DND-41 (cell line): ENCODE measurements around the gene RAB6B.

Experiments
- ATAC-seq: fragments of 200-7000 bp; cut with Tn5 transposase; 3 replicates; pipeline ENCODE4 v1.9.1; 2021; ENCODE audit warnings: low read depth; ENCODE audit not compliant: insufficient read depth
- DNase-seq: peaks from one replicate; pipeline ENCODE4 v3.0.0-alpha.2; 2020
- H2AFZ ChIP-seq: 2 replicates; pipeline ENCODE4 v1.6.0; 2012; ENCODE audit warnings: low read depth, low read length
- H3K27ac ChIP-seq: 2 replicates; pipeline ENCODE4 v1.5.1; 2012; ENCODE audit warnings: low read length, inconsistent platforms
- H3K27me3 ChIP-seq: fragments of 200-600 bp; sonication (generic); 2 replicates; pipeline ENCODE4 v1.6.0; 2012; ENCODE audit warnings: low read length, mild to moderate bottlenecking, inconsistent platforms; ENCODE audit not compliant: insufficient read depth, poor library complexity
- H3K36me3 ChIP-seq: 2 replicates; pipeline ENCODE4 v1.5.1; 2012; ENCODE audit warnings: low read length, inconsistent platforms; ENCODE audit not compliant: insufficient read depth
- H3K4me1 ChIP-seq: 2 replicates; pipeline ENCODE4 v1.5.1; 2012; ENCODE audit warnings: mild to moderate bottlenecking, low read length; ENCODE audit not compliant: insufficient read depth
- H3K4me2 ChIP-seq: 2 replicates; pipeline ENCODE4 v1.6.0; 2012; ENCODE audit warnings: mild to moderate bottlenecking, moderate library complexity, low read length, inconsistent platforms; ENCODE audit not compliant: insufficient read depth
- H3K4me3 ChIP-seq, 2 experiments: fragments of 200-600 bp in 1 of 2; shearing (Covaris generic) in 1 of 2; 2 replicates each; pipeline ENCODE4 v1.5.1; 2012 to 2016; ENCODE audit warnings: inconsistent platforms in 2 of 2, low read length in 2 of 2, mild to moderate bottlenecking in 2 of 2, low read depth in 1 of 2, moderate library complexity in 1 of 2
- H3K79me2 ChIP-seq: 2 replicates; pipeline ENCODE4 v1.6.0; 2012; ENCODE audit warnings: low read length, inconsistent platforms; ENCODE audit not compliant: insufficient read depth
- H3K9ac ChIP-seq: 2 replicates; pipeline ENCODE4 v1.6.0; 2012; ENCODE audit warnings: low read depth, mild to moderate bottlenecking, inconsistent platforms, low read length, moderate library complexity
- H3K9me3 ChIP-seq: 2 replicates; pipeline ENCODE4 v1.5.1; 2012; ENCODE audit warnings: low read length, moderate library complexity, mild to moderate bottlenecking, inconsistent platforms; ENCODE audit not compliant: insufficient read depth, severe bottlenecking
- H4K20me1 ChIP-seq: 2 replicates; pipeline ENCODE4 v1.6.0; 2012; ENCODE audit warnings: low read length; ENCODE audit not compliant: insufficient read depth
- EZH2 ChIP-seq: IDR thresholded peaks from 3 replicates; pipeline ENCODE4 v1.6.1; 2012; ENCODE audit warnings: borderline replicate concordance, low read depth, mild to moderate bottlenecking, moderate library complexity, low read length, inconsistent platforms; ENCODE audit not compliant: severe bottlenecking
- TF ChIP-seq, protein P1 (sequence below): IDR thresholded peaks from 2 replicates; pipeline ENCODE4 v1.5.1; 2012; ENCODE audit warnings: borderline replicate concordance, low read length, moderate library complexity, mild to moderate bottlenecking; ENCODE audit not compliant: poor library complexity, severe bottlenecking; ENCODE audit errors: extremely low read depth

The RAB6B gene

DNA sequence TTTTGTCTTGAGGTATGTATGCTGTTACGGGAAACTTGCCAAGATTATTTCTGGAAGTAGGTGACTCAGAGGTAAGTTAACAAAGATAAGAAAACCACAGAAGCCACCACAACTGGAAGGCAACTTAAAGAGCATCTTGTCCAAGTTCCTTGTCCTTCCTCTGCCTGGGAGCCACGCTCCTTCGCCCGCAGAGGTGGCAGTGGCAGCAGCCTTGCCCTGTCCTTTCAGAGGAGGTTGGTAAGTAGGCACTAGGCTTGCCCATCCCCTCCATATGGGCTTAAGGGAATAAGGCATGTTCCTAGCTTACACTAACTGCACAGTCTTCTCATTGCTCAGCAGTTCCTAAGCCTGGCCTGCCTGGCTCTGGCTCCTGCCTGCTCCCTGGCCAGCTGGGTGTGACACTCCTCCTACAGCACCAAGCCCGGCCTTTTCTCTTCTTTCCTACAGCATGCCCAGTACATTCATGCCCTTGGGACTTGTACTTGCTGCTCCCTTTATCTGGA, 48.0 kb upstream of the RAB6B start:
- H3K4me1 ChIP-seq = peaks cover 18% of the 10 kb centered on the region
- no peaks in the 10 kb centered on the region for H3K36me3 ChIP-seq
- no peak overlapping the region for H3K4me2 ChIP-seq
- no peak overlapping the region for H3K27ac ChIP-seq
- H2AFZ ChIP-seq = no peak overlapping the region
- DNase-seq = peak; percentile 23
- peak; percentile 3; the same call in 2 of the 3 replicates for ATAC-seq
- H3K27me3 ChIP-seq = peaks cover 3% of the 10 kb centered on the region
- H3K9ac ChIP-seq = no peak overlapping the region
- no peaks in the 10 kb centered on the region for H3K79me2 ChIP-seq
- no peaks in the 10 kb centered on the region for H3K9me3 ChIP-seq
- H4K20me1 ChIP-seq = no peaks in the 10 kb centered on the region
- H3K4me3 ChIP-seq = no peak overlapping the region
- TF ChIP-seq EZH2 = no peak
- TF ChIP-seq, protein P1, sequence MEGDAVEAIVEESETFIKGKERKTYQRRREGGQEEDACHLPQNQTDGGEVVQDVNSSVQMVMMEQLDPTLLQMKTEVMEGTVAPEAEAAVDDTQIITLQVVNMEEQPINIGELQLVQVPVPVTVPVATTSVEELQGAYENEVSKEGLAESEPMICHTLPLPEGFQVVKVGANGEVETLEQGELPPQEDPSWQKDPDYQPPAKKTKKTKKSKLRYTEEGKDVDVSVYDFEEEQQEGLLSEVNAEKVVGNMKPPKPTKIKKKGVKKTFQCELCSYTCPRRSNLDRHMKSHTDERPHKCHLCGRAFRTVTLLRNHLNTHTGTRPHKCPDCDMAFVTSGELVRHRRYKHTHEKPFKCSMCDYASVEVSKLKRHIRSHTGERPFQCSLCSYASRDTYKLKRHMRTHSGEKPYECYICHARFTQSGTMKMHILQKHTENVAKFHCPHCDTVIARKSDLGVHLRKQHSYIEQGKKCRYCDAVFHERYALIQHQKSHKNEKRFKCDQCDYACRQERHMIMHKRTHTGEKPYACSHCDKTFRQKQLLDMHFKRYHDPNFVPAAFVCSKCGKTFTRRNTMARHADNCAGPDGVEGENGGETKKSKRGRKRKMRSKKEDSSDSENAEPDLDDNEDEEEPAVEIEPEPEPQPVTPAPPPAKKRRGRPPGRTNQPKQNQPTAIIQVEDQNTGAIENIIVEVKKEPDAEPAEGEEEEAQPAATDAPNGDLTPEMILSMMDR = no peak

DNA sequence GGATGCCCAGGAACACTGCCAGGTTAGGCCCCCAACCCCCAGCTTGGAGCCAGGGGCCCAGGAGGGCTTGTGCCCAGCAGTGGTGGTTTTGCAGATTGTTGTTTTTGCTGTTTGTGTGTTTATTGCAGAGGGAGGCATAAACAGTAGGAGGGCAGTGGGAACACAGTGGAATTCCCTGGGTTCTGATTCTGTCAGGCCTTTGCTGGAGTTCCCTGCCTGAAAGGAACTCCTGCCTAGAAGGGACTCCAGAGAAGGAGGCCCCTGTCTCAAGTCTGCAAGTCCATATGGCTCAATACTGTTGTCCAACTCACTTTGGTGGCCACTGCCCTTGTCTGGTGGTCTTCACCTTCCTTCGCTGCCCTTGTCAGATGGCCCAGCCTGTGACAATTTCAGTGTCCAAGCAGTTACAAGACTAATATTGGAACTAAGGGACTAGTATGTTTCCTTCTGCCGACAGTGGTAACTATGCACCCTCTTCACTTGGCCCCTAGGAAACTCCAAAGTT, 47.4 kb upstream of the RAB6B start:
- ATAC-seq (no peak), DNase-seq (no peak)
- peak overlapping the region in 1 of 2 experiments; percentile 28; a peak in 1 of 4 replicates for H3K4me3 ChIP-seq
- no peaks in the 10 kb centered on the region for H3K9me3 ChIP-seq
- H3K9ac ChIP-seq = 0 out of 2 replicates have a peak overlapping the region, but pooled peaks have one; percentile 13
- H4K20me1 ChIP-seq = no peaks in the 10 kb centered on the region
- peaks cover 18% of the 10 kb centered on the region for H3K4me1 ChIP-seq
- H3K4me2 ChIP-seq = peak overlapping the region; percentile 52
- H3K79me2 ChIP-seq = no peaks in the 10 kb centered on the region
- no peaks in the 10 kb centered on the region for H3K36me3 ChIP-seq
- H3K27ac ChIP-seq = peak overlapping the region; percentile 15
- H3K27me3 ChIP-seq = peaks cover 3% of the 10 kb centered on the region
- no peak for TF ChIP-seq EZH2
- TF ChIP-seq, protein P1 = no peak
- peak overlapping the region; percentile 23 for H2AFZ ChIP-seq

DNA sequence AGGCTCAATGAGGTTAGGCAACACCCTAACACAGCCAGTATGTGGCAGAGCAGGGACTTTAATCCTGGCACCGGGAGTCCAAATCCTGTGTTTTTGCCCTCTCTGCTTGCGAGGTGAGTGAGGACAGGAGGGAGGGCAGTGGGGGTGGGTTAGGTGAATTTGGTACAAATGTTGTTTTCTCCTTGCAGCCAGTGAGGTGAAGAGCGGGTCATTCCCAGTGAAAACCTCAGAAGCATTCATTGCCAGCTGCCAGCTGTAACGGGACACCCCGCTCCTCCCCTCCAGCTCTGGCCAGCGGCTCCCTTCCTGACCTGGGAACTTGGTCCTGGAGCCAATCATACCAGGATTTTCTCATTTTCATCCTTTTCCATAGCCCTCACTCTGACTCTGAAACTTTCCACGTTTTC, 45.7 kb upstream of the RAB6B start:
- Histone ChIP-seq H3K27me3 (peaks cover 3% of the 10 kb centered on the region), H3K4me2 (no peak overlapping the region), H2AFZ (no peak overlapping the region), H4K20me1 (no peaks in the 10 kb centered on the region), H3K27ac (no peak overlapping the region), H3K4me3 (no peak overlapping the region), H3K36me3 (no peaks in the 10 kb centered on the region), H3K9me3 (no peaks in the 10 kb centered on the region), H3K79me2 (no peaks in the 10 kb centered on the region), H3K9ac (no peak overlapping the region), H3K4me1 (peaks cover 18% of the 10 kb centered on the region)
- DNase-seq (no peak), ATAC-seq (no peak)
- no peak for TF ChIP-seq EZH2
- TF ChIP-seq, protein P1 = no peak
